ENCODE data around the gene CGRRF1. TPM values are rescaled to one million over a fixed set of nuclear protein-coding genes. Genes with fewer than 3 reads are reported as not detected.

CGRRF1 gene
- total RNA-seq, 2 experiments from 2014 or later, result 34.5 to 42.8 TPM

- Histone ChIP-seq H3K9me3 (ENCODE audit: control insufficient read depth in 1 of 2, insufficient read depth in 1 of 2, low read length in 2 of 2) (no peaks in the 10 kb centered on the region), H3K4me1 (ENCODE audit: insufficient read depth, low read length) (peaks cover 1% of the 10 kb centered on the region), H3K36me3 (ENCODE audit: insufficient read depth, low read length) (peaks cover 56% of the 10 kb centered on the region), H3K27ac (ENCODE audit: low read depth in 1 of 2, low read length in 2 of 2) (no peak overlapping the region), H3K4me3 (ENCODE audit: low read length) (no peak overlapping the region), H3K27me3 (ENCODE audit: control insufficient read depth in 1 of 2, insufficient read depth in 2 of 2, low read length in 2 of 2) (no peaks in the 10 kb centered on the region)
- DNase-seq (no peak), ATAC-seq (ENCODE audit: poor library complexity) (no peak)
- Mint-ChIP-seq H3K27me3 (no peaks in the 10 kb centered on the region), H3K4me1 (ENCODE audit: low read depth) (peaks cover 37% of the 10 kb centered on the region), H3K27ac (peak overlapping the region; percentile 17), H3K4me3 (no peak overlapping the region), H3K9me3 (no peaks in the 10 kb centered on the region), H3K36me3 (ENCODE audit: low read depth) (peaks cover 71% of the 10 kb centered on the region)
- TF ChIP-seq CTCF (IDR thresholded peaks at IDR 0.05), result no peak
- intact Hi-C loops (cut with DNase I, micrococcal nuclease), result loop anchor here (10.0 kb wide), 2 partner anchors 83 to 1103 kb away; partner anchors contain the start of genes KTN1 (in 1 of the 2) and SAMD4A (in 1 of the 2)
- ChIA-PET CTCF (no interaction called here), POLR2A (interaction anchor here (0.7 kb wide), 1 partner anchor 9 kb away, joined by 3 read pairs; no protein-coding TSS in a partner anchor)
These were observed 28.0 kb upstream of the CGRRF1 start for GRCh38 chr14:54481695-54482094.

- no peak overlapping the region for H3K4me3 Mint-ChIP-seq
- no peaks in the 10 kb centered on the region for H3K9me3 ChIP-seq (ENCODE audit: control insufficient read depth in 1 of 2, insufficient read depth in 1 of 2, low read length in 2 of 2)
- H3K36me3 ChIP-seq (ENCODE audit: insufficient read depth, low read length), result peaks cover 43% of the 10 kb centered on the region
- ATAC-seq (ENCODE audit: poor library complexity), result no peak
- intact Hi-C loops (cut with DNase I, micrococcal nuclease), result loop anchor here (10.0 kb wide), 2 partner anchors 82 to 1102 kb away; partner anchors contain the start of genes KTN1 (in 1 of the 2) and SAMD4A (in 1 of the 2)
- H3K4me1 Mint-ChIP-seq (ENCODE audit: low read depth), result peaks cover 52% of the 10 kb centered on the region
- no peak overlapping the region for H3K27ac Mint-ChIP-seq
- no peak for TF ChIP-seq CTCF (IDR thresholded peaks at IDR 0.05)
- no peak overlapping the region for H3K27ac ChIP-seq (ENCODE audit: low read depth in 1 of 2, low read length in 2 of 2)
- H3K27me3 ChIP-seq (ENCODE audit: control insufficient read depth in 1 of 2, insufficient read depth in 2 of 2, low read length in 2 of 2), result no peaks in the 10 kb centered on the region
- H3K9me3 Mint-ChIP-seq, result no peaks in the 10 kb centered on the region
- no peak overlapping the region for H3K4me3 ChIP-seq (ENCODE audit: low read length)
- H3K27me3 Mint-ChIP-seq, result no peaks in the 10 kb centered on the region
- H3K36me3 Mint-ChIP-seq (ENCODE audit: low read depth), result peaks cover 66% of the 10 kb centered on the region
- no peak for DNase-seq
- POLR2A ChIA-PET, result interaction anchor here (1.5 kb wide), 1 partner anchor 26 kb away, joined by 3 read pairs; the partner anchor contains the start of gene CGRRF1
- CTCF ChIA-PET, result interaction anchor here (1.1 kb wide), 1 partner anchor 25 kb away, joined by 3 read pairs; no protein-coding TSS in a partner anchor
- H3K4me1 ChIP-seq (ENCODE audit: insufficient read depth, low read length), result peaks cover 16% of the 10 kb centered on the region
These were observed 26.5 kb upstream of the CGRRF1 start for GRCh38 chr14:54483073-54483745.

- no peak overlapping the region for H3K4me3 ChIP-seq (ENCODE audit: low read length)
- no peak overlapping the region for H3K27ac Mint-ChIP-seq
These were observed 25.9 kb upstream of the CGRRF1 start for GRCh38 chr14:54483846-54484245.

More at GRCh38 chr14:54483846-54484245, 25.9 kb upstream of the CGRRF1 start:
- Mint-ChIP-seq H3K4me1 (ENCODE audit: low read depth) (peaks cover 56% of the 10 kb centered on the region), H3K4me3 (no peak overlapping the region), H3K36me3 (ENCODE audit: low read depth) (peaks cover 62% of the 10 kb centered on the region), H3K9me3 (no peaks in the 10 kb centered on the region), H3K27me3 (no peaks in the 10 kb centered on the region)
- DNase-seq (no peak), ATAC-seq (ENCODE audit: poor library complexity) (no peak)
- Histone ChIP-seq H3K4me1 (ENCODE audit: insufficient read depth, low read length) (peaks cover 19% of the 10 kb centered on the region), H3K9me3 (ENCODE audit: control insufficient read depth in 1 of 2, insufficient read depth in 1 of 2, low read length in 2 of 2) (no peaks in the 10 kb centered on the region), H3K27me3 (ENCODE audit: control insufficient read depth in 1 of 2, insufficient read depth in 2 of 2, low read length in 2 of 2) (no peaks in the 10 kb centered on the region), H3K36me3 (ENCODE audit: insufficient read depth, low read length) (peaks cover 37% of the 10 kb centered on the region), H3K27ac (ENCODE audit: low read depth in 1 of 2, low read length in 2 of 2) (no peak overlapping the region)
- ChIA-PET POLR2A (interaction anchor here (1.5 kb wide), 1 partner anchor 26 kb away, joined by 3 read pairs; the partner anchor contains the start of gene CGRRF1), CTCF (no interaction called here)
- intact Hi-C loops (cut with DNase I, micrococcal nuclease), result loop anchor here (10.0 kb wide), 2 partner anchors 81 to 1101 kb away; partner anchors contain the start of genes KTN1 (in 1 of the 2) and SAMD4A (in 1 of the 2)
- no peak for TF ChIP-seq CTCF (IDR thresholded peaks at IDR 0.05)

All from CD4-positive, alpha-beta T cell (primary cell).